GM18511 (cell line): Measurements from ENCODE around the gene EXOC6B.
"Not testable (repeated sequence)": the region's sequence is repeated elsewhere in the genome, so short reads cannot be mapped to it uniquely, and the experiment has no call there.

Experiments
- ATAC-seq: cut with Tn5 transposase; IDR thresholded peaks from one replicate; pipeline ENCODE4 v1.9.1; 2021; ENCODE audit warnings: mild to moderate bottlenecking, moderate library complexity; ENCODE audit not compliant: unreplicated experiment

Gene EXOC6B

DNA sequence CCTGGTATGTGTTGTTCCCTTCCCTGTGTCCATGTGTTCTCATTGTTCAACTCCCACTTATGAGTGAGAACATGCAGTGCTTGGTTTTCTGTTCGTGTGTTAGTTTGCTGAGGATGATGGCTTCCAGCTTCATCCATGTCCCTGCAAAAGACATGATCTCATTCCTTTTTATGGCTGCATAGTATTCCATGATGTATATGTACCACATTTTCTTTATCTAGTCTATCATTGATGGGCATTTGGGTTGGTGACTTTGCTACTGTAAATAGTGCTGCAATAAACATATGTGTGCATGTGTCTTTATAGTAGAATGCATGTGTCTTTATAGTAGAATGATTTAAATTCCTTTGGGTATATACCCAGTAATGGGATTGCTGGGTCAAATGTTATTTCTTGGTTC, 341.2 kb downstream of the EXOC6B start:
- ATAC-seq: not testable (repeated sequence)

DNA sequence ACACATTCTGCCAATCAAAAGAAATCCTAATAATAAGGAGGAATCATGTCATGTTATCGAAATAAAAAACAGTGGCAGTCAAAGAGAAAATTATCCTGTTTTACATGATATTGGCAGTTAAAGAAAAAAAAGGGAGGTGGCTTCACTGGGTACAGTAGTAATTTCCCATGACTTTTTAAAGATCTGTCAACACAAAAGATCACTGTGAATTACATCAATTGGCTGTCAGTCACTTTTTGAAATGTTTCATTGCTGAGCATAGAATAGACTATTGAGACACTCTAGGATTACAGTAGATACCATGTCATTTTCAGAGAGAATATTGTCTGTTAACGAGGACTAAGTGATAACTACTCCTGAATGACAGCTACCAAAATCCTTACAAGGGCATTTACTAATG, 342.5 kb downstream of the EXOC6B start:
- ATAC-seq: no peak

DNA sequence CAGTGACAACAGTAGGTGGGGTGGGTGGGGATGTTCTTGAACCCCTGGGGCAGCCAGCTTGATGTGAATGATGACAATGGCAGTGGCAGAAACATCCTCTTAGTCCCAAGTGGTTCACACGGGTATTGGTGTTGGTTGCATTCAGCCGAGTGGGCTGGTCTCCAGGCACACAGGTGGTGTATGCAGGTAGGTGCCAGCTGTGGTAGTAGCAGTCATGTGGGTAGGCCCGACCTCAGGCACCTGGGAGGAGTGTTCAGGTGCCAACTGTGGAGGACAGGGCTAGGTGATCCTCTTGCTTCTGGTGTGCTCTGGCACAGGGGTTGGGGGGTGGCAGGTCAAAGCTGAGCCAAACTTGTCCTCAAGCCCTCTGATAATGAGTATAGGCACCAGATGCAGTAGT, 350.6 kb downstream of the EXOC6B start:
- no peak for ATAC-seq

DNA sequence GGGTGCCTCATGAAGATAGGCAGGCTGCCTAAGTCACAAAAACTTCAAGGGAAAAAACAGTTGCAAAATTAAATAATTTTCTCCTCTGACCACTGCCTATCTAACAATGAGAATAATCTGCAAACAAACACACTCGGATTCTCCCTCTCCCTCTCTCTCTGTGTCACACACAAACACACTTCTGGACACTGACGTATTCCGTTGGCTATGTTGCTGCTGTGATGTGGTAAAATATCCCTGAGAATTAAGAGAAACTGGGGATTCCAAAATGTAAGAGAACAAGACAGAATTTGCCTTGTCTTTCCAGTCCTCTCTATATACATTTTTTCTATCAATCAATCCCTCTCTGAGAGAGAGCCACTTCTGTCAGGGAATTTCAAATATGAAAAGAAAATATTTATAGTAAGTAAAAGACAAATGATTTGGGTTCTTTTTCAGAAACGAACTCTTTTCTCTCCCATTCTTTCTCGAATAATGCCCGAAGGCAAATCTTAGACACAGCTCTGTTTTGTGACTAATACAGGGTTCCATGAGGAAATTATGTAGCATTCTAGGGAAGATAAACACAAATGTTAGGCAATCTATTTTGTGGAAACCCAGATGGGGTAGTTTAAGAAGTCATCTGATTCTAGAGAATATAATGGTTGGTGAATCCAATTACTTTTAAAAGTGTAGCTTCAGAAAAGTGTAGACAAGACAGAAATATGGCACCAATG, 367.9 kb downstream of the EXOC6B start:
- no peak for ATAC-seq

DNA sequence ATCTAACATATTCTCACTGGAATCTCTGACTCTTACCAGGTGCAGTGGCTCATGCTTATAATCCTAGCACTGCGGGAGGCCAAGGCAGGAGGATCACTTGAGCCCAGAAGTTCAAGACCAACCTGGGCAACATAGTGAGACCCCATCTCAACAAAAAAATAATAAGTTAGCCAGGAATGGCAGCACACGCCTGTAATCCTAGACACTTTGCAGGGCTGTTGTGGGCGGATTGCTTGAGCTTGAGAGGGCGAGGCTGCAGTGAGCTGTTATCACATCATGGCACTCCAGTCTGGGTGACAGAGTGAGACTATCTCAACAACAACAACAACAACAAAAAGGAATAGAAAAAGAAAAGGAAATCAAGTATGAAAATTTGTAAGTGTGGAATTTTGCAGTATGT, 371.6 kb downstream of the EXOC6B start:
- ATAC-seq: no peak

DNA sequence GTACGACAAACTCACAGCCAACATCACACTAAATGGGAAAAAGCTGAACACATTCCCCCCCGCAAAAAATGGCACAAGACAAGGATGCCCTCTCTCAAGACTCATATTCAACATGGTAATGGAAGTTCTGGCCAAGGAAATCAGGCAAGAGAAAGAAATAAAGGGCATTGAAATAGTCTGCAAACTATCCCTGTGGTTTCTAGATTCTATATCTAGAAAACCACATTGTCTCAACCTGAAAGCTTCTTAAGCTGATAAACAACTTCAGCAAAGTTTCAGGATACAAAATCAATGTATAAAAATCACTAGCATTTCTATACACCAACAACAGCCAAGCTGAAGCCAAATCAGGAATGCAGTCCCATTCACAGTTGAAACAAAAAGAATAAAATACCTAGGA, 383.6 kb downstream of the EXOC6B start:
- ATAC-seq: no peak

DNA sequence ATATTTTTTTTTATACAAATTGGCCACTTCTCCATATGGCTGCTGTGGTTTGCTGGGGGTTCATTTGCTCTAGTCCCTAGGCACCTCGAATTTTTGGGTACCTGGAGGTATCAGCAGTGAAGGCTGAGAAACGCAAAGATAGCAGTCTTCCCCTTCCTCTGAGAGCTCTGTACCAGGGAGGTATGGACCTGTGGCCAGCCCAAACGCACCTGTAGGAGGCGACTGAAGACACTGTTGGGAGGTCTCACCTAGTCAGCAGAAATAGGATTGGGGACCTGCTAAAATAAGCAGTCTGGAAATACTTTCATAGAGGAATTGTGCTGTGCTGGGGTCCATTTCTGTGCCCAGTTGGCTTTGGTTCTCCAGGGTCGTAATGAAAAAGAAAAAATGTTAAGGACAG, 385.9 kb downstream of the EXOC6B start:
- ATAC-seq: no peak

DNA sequence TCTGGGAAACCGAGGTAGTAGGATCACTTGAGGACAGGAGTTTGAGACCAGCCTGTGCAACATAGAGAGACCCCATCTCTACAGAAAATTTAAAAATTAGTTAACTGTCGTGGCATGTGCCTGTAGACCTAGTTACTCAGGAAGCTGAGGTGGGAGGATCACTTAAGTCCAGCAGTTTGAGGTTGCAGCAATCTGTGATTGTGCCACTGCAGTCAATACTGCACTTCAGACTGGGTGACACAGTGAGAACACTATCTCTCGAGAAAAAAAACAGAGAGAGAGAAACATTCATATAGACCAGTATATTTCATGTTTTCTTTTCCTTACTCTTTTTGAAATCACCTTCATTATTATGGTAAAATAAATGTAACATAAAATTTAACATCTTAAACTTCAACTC, 387.5 kb downstream of the EXOC6B start:
- no peak for ATAC-seq

DNA sequence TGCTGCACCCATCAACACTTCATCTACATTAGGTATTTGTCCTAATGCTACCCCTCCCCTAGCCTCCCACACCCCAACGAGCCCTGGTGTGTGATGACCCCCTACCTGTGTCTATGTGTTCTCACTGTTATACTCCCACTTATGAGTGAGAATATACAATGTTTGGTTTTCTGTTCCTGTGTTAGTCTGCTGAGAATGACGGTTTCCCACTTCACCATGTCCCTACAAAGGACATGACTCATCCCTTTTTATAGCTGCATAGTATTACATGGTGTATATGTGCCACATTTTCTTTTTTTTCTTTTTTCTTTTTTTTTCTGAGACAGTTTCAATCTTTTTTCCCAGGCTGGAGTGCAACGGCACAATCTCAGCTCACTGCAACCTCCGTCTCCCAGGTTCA, 394.1 kb downstream of the EXOC6B start:
- ATAC-seq: no peak

DNA sequence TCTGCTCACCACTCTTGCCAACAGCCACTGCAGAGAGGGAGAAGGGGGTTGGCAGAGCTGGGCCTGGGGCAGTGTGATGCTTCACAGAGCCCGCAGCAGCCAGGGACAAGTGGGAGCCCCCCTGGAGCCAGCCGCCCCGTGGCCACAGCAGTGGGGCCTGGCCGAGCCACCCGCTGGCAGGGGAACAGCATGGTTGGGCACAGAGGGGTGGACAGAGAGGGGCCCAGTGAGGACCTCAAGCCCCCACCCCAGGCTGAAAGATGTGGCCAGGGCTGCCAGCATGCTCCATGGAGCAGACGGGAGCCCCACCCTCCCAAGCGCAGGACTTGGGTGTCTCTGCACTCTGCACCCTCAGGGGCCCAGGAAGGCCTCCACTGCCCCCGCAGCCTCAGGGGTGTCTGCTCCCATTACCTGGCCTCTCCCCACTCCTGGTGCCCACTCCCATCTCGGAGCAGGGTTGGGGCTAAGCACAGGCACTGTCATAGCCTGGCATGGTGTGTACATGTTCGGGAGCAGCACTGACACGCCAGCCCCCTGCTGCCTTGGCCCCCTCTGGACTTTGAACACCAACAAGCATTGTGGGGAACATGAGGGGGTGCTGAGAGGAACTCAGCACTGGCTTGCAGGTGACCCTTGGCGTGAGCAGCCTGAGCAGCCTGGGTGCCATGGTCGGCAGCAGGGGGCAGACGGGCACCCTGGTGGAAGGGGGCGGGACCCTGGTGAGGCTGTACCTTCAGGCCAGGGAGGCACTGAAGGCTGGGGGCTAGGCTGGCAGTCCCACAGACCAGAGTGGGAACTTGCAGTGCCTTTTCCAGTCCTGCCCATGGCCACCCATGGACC, 398.6 kb downstream of the EXOC6B start:
- no peak for ATAC-seq

DNA sequence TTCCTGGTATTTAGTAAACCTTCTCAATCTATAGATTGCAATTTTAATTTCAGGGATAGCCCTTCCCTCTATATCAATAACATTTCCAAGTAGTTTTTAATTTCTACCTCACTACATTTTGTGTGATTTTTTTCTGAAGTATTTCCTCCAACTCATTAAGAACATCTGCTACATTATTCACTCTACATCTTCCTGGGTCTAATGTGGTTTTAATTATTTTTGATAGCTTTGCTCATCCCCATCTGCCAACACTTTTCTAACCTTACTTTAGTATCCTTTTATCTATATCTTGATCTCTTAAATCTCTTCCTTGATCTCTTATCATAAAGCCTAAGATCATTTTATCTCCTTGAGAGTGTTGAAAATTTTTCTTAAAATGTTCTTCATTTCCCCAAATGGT, 399.8 kb downstream of the EXOC6B start:
- no peak for ATAC-seq

DNA sequence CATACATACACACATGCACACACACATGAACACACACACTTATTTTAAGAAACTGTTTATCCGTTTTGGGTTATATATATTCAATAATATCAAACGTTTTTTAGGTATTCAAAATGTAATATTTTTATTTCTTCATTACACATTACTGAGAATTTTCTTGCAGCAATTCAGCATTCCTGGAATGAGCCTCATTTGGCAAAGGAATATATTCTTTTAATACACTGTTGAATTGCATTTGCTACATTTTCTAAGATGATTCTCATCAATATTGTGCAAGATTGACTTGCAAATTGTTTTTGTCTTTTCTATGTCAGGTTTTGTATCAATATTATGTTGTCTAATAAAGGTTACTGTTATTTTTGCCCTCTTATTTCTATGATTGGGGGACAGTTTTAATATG, 402.1 kb downstream of the EXOC6B start:
- no peak for ATAC-seq

DNA sequence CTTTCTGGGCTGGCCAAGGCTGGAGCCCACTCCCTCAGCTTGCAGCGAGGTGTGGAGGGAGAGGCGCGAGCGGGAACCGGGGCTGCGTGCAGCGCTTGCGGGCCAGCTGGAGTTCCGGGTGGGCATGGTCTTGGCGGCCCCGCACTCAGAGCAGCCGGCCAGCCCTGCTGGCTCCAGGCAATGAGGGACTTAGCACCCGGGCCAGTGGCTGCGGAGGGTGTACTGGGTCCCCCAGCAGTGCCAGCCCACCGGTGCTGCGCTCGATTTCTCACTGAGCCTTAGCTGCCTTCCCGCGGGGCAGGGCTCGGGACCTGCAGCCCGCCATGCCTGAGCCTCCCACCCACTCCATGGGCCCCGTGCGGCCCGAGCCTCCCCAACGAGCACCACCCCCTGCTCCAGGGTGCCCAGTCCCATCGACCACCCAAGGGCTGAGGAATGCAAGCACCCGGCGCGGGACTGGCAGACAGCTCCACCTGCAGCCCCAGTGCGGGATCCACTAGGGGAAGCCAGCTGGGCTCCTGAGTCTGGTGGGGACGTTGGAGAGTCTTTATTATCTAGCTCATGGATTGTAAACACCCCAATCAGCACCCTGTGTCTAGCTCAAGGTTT, 404.0 kb downstream of the EXOC6B start:
- ATAC-seq: not testable (repeated sequence)

DNA sequence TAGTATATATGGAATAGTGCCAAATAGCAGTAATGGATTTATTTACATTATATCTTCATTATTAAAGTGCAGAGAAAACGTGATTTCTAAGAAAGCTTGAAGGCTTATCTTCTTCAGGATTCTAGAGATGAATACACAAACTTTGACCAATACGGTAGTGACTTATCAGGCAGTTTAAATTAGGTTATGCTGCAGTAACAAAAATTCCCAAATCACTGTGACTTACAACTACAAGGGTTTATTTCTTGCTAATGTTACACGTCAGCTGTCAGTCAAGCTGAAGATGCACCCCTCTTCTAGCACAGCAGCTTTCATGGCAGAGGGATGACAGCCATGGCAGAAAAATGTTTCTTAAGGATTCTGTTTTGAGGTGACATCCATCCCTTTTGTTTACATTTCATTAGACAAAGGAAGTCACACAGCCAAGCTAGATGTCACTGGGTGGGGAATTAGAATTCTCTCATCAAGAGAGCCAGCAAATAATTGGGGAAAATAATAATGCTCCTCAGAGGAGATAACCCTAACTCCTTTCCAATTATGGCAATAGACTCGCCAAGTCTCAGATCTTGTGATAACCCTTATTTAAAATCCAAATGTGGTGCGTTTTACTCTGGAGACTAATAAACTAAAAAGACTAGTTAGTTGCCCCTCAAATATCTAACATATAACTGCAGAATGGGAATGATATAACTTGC, 409.9 kb downstream of the EXOC6B start:
- no peak for ATAC-seq

DNA sequence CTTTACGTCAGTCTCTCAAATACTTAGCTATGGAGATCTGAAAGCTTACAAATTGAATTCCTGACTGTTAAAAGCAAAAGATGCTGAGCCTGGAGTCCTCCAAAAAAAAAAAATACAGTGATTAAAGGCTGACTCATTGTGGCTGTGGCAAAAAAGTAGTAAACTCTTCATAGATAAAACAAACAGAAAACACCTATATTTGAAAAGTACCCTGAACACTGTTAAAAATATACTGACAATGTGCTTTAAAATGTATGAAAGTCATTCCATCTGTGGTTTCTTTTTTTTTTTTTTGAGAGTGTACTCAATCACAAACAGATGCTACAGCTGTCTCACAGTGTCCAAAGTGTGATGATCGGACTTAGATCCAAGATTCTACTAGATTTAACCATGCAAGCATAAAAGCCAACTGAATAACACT, 410.6 kb downstream of the EXOC6B start:
- no peak for ATAC-seq

DNA sequence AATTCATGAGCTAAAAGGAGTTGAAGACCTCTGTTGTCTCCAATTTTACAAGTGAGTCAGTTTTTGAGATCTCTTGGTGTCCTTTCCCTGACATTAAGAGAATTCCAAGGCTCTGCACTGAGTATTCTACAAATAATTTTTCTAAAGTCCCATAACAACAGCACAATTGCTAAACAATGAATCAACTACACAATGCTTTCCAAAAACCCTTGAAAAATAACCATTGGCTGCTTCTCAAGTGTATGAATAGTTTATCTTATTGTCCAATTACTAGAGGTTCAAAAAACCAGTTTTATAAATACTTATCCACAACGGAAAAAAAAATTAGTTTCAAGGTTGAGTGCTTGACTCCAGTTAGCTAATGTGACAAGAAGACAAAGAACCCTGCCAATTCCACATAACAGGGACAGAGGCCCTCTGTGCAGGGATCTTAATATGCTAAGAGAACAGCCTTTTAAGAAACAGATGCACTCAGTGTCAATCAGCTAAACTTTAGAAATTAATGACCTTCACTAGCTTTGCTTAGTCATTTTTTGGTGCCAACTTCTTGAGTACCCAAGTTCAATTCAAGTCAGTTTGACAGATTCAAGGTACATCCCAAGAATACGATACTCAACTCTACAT, 411.6 kb downstream of the EXOC6B start:
- no peak for ATAC-seq

DNA sequence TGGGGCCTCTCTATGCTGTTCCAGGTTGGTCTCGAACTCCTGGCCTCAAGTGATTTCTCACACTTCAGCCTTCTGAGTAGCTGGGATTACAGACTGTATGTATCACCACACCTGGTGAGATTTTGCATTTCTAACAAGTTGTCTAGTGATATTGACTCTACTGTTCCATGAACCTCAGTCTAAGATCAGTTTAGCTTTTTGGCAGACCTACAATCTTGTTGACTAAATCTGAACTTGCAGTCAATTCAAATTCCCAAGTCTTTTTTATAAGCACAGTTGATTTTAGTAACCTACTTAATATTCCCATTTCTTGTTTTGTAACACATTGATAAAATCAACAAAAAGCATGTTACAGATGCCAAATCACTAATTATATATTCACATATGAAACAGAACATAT, 412.1 kb downstream of the EXOC6B start:
- no peak for ATAC-seq

DNA sequence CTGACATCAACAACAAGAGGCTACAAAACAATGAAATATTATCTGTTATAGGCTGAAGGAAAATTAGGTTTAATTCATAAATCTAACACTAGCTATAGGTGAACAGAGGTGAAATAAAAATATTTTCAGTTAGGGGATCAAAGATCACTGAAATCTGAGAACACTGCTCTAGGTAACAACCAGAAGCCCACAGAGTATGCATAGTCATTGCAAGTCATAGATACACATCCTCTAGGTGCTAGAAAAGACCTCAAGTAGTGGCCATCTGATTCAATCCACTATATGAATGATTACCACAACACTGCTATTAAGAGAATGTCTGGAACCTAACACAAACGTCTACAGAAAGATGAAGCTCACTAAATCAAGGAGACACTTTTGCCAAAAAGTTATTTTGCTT, 413.6 kb downstream of the EXOC6B start:
- ATAC-seq: no peak

DNA sequence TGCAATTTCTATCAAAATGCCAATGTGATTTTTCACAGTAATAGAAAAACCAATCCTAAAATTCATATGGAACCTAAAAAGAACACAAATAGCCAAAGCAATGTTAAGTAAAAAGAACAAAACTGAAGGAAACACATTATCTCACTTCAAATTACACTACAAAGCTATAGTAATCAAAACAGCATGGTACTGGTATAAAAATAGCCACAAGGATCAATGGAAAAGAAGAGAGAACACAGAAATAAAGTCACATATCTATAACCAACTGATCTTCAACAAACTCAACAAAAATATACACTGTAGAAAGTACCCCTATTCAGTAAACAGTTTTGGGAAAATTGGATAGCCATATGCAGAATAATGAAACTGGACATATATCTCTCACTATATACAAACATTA, 426.0 kb downstream of the EXOC6B start:
- ATAC-seq: no peak

DNA sequence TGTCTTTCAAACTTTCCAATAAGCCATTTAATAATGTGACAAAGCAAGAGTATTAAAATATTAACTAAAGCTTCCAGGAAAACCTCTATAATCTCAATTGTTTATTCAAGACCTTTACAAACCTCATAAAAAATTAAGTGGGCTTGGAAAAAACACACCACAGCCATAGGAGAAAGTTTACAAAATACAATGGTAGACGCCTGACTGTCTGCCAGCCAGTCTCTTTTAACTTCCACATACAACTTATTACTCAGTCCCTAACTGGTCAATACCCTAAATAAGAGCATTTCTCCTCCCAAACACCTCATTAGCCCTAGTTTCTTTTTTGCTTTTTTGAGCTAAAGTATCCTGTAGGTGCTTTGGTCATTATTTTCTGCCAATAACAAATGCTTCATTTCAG, 430.7 kb downstream of the EXOC6B start:
- no peak for ATAC-seq

DNA sequence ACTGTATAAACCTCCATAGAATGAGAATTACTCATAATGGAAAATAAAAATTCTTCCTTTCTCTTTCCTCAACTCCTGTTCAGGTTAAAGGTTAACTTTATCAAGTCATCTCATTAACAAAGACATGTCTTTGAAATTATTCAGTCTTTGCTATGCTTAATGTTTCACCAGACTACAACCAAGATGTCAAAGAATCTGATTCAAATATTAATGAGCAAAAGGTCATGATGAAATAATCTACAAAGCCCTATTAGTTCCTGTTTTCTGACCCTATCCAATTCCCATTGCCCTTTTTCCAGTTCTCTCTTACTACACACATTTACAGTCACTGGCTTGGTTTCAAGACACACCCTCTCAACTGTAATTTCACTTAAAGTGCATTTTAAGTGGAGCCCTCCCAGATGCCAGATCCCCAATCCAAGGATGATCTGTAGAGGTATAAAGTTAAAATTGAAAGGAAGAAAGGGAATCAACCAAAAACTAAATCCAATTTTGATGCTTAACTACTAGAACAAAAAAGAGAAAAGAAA, 431.2 kb downstream of the EXOC6B start:
- no peak for ATAC-seq
